Measurements from ENCODE around the gene ST6GALNAC1. TPM values are rescaled to one million over a fixed set of nuclear protein-coding genes. Genes with fewer than 3 reads are reported as not detected.

ST6GALNAC1 gene
- polyA plus RNA-seq, 1 donor (not counting 4 experiments of a cell fraction or from before 2014, with no cell fraction given), result 0.46 TPM

DNA sequence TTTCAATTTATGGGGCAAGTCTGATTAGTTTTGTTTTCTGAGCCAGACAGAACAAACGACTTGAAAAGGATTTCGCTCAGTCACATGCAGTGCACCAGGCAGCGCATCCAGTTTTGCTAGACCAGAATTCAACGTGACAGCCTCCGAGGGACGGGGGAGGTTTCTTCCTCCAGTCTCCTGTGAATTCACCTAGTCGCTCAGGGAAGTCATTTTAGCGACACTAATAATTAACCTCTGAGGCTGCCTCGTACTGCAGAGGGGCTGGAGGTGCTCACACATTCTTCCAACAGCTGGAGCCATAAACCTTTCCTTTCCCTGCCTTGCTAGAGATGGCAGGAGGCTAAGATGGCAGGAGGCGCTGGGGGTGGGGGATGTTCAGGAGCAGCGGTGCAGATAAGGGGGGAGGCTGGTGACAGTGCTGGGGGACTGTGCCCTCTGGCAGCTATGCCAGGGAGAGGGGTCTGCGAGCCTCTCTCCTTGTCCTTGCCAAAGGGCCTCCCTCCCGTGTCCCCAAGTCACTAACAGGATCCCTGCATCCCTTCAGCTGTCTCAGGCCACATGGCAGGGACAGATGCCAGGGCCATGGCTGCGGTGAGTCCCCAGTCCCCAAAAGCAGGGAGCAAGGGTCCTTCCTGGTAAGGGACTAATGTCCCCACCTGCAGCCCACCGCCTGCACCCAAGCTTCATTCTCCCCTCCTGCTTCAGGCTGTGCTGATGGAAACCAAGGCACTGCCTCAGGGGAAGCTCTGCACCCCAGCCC, 43.2 kb upstream of the ST6GALNAC1 start:
- Histone ChIP-seq H3K4me2 (ENCODE audit: control insufficient read depth, extremely low read depth, insufficient read depth, low read depth, low read length) (no peak overlapping the region), H2AFZ (ENCODE audit: control insufficient read depth, low read length) (no peak overlapping the region), H3K9me3 (ENCODE audit: control insufficient read depth, low read depth, low read length) (no peaks in the 10 kb centered on the region), H4K20me1 (ENCODE audit: control insufficient read depth, extremely low read depth, insufficient read depth, low read length) (peaks cover 2% of the 10 kb centered on the region), H3K4me3 (ENCODE audit: control insufficient read depth in 2 of 3, extremely low read depth in 1 of 3, insufficient read depth in 2 of 3, low read depth in 1 of 3, low read length in 3 of 3) (no peak overlapping the region), H3K9ac (ENCODE audit: control insufficient read depth, extremely low read depth, insufficient read depth, low read length) (no peak overlapping the region), H3K4me1 (ENCODE audit: control insufficient read depth, extremely low read depth, insufficient read depth, low read length) (peaks cover 17% of the 10 kb centered on the region), H3K27me3 (ENCODE audit: control insufficient read depth, extremely low read depth, insufficient read depth, low read length) (no peaks in the 10 kb centered on the region), H3K9me1 (ENCODE audit: control insufficient read depth, extremely low read depth, insufficient read depth, low read length) (peaks cover 2% of the 10 kb centered on the region), H3K27ac (ENCODE audit: control insufficient read depth, insufficient read depth, low read length) (no peak overlapping the region), H3K79me2 (ENCODE audit: control insufficient read depth, insufficient read depth, low read length) (peaks cover 7% of the 10 kb centered on the region), H3K36me3 (ENCODE audit: control insufficient read depth in 2 of 2, extremely low read depth in 1 of 2, insufficient read depth in 2 of 2, low read length in 2 of 2) (peaks cover 3 to 19% of the 10 kb centered on the region in 2 experiments)
- DNase-seq (ENCODE audit: low read depth, low spot score) (no peak), FAIRE-seq (no peak)
- TF ChIP-seq, protein P1, sequence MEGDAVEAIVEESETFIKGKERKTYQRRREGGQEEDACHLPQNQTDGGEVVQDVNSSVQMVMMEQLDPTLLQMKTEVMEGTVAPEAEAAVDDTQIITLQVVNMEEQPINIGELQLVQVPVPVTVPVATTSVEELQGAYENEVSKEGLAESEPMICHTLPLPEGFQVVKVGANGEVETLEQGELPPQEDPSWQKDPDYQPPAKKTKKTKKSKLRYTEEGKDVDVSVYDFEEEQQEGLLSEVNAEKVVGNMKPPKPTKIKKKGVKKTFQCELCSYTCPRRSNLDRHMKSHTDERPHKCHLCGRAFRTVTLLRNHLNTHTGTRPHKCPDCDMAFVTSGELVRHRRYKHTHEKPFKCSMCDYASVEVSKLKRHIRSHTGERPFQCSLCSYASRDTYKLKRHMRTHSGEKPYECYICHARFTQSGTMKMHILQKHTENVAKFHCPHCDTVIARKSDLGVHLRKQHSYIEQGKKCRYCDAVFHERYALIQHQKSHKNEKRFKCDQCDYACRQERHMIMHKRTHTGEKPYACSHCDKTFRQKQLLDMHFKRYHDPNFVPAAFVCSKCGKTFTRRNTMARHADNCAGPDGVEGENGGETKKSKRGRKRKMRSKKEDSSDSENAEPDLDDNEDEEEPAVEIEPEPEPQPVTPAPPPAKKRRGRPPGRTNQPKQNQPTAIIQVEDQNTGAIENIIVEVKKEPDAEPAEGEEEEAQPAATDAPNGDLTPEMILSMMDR (optimal IDR thresholded peaks at IDR 0.05 in 1 of 3, IDR thresholded peaks at IDR 0.05 in 1 of 3, conservative IDR thresholded peaks at IDR 0.05 in 1 of 3; ENCODE audit: extremely low read depth in 1 of 3, insufficient read depth in 2 of 3, low read length in 3 of 3), result no peak
- TF ChIP-seq EZH2 (IDR thresholded peaks at IDR 0.05; ENCODE audit: low read length), result no peak
- dilution Hi-C loops (cut with MboI; ENCODE audit: extremely low pct_ligation_motif_present, low sequenced_read_pairs), result no loop called here

GRCh38 chr17:76685846-76686245, 42.3 kb upstream of the ST6GALNAC1 start:
- peaks cover 17% of the 10 kb centered on the region for H3K4me1 ChIP-seq (ENCODE audit: control insufficient read depth, extremely low read depth, insufficient read depth, low read length)
- no peak overlapping the region for H2AFZ ChIP-seq (ENCODE audit: control insufficient read depth, low read length)
- no peaks in the 10 kb centered on the region for H3K9me3 ChIP-seq (ENCODE audit: control insufficient read depth, low read depth, low read length)
- no peaks in the 10 kb centered on the region for H3K27me3 ChIP-seq (ENCODE audit: control insufficient read depth, extremely low read depth, insufficient read depth, low read length)
- H3K27ac ChIP-seq (ENCODE audit: control insufficient read depth, insufficient read depth, low read length), result no peak overlapping the region
- H3K9ac ChIP-seq (ENCODE audit: control insufficient read depth, extremely low read depth, insufficient read depth, low read length), result no peak overlapping the region
- peaks cover 0 to 19% of the 10 kb centered on the region in 2 experiments for H3K36me3 ChIP-seq (ENCODE audit: control insufficient read depth in 2 of 2, extremely low read depth in 1 of 2, insufficient read depth in 2 of 2, low read length in 2 of 2)
- H3K9me1 ChIP-seq (ENCODE audit: control insufficient read depth, extremely low read depth, insufficient read depth, low read length), result peaks cover 2% of the 10 kb centered on the region
- no peak overlapping the region for H3K4me2 ChIP-seq (ENCODE audit: control insufficient read depth, extremely low read depth, insufficient read depth, low read depth, low read length)
- peaks cover 2% of the 10 kb centered on the region for H4K20me1 ChIP-seq (ENCODE audit: control insufficient read depth, extremely low read depth, insufficient read depth, low read length)
- DNase-seq (ENCODE audit: low read depth, low spot score) (no peak), FAIRE-seq (no peak)
- no peak for TF ChIP-seq EZH2 (IDR thresholded peaks at IDR 0.05; ENCODE audit: low read length)
- TF ChIP-seq, protein P1 (optimal IDR thresholded peaks at IDR 0.05 in 1 of 3, IDR thresholded peaks at IDR 0.05 in 1 of 3, conservative IDR thresholded peaks at IDR 0.05 in 1 of 3; ENCODE audit: extremely low read depth in 1 of 3, insufficient read depth in 2 of 3, low read length in 3 of 3), result no peak
- dilution Hi-C loops (cut with MboI; ENCODE audit: extremely low pct_ligation_motif_present, low sequenced_read_pairs), result no loop called here
- H3K79me2 ChIP-seq (ENCODE audit: control insufficient read depth, insufficient read depth, low read length), result peaks cover 2% of the 10 kb centered on the region
- H3K4me3 ChIP-seq (ENCODE audit: control insufficient read depth in 2 of 3, extremely low read depth in 1 of 3, insufficient read depth in 2 of 3, low read depth in 1 of 3, low read length in 3 of 3), result no peak overlapping the region
